WERI-Rb-1 (cell line): Measurements from ENCODE around the gene AP5S1.
A peak's percentile ranks its signal among the peaks of the same experiment; 100 is the strongest.

Experiments
- DNase-seq: peaks from one replicate; pipeline ENCODE4 v3.0.0-alpha.2; 2020
- H3K27ac ChIP-seq: fragments of 250-450 bp; sonication (Bioruptor Pico); 2 replicates; pipeline ENCODE4 v1.5.1; 2020; ENCODE audit warnings: mild to moderate bottlenecking, moderate library complexity
- H3K27me3 ChIP-seq: fragments of 250-450 bp; sonication (Bioruptor Pico); 2 replicates; pipeline ENCODE4 v1.5.1; 2021; ENCODE audit warnings: mild to moderate bottlenecking, low read depth, moderate library complexity; ENCODE audit not compliant: insufficient read depth, severe bottlenecking
- H3K36me3 ChIP-seq: fragments of 250-450 bp; sonication (Bioruptor Pico); 2 replicates; pipeline ENCODE4 v1.5.1; 2020; ENCODE audit warnings: mild to moderate bottlenecking, moderate library complexity
- H3K4me3 ChIP-seq: 2 replicates; pipeline ENCODE4 v1.5.1; 2011; ENCODE audit warnings: low read depth, mild to moderate bottlenecking, control low read depth, low read length
- H3K9me3 ChIP-seq: fragments of 250-450 bp; sonication (Bioruptor Pico); 2 replicates; pipeline ENCODE4 v1.5.1; 2021; ENCODE audit warnings: mild to moderate bottlenecking, moderate library complexity; ENCODE audit not compliant: severe bottlenecking
- CTCF ChIP-seq: IDR thresholded peaks from 2 replicates; pipeline ENCODE4 v1.5.1; 2011; ENCODE audit warnings: low read depth, mild to moderate bottlenecking, control low read depth, inconsistent platforms, low read length

Gene AP5S1

GRCh38 chr20:3820048-3820900 lies at the start of gene AP5S1:
Gene AP5S1 (plus strand): TSS chr20:3820547. CDS start chr20:3822118, 1,571 bp downstream.
- peaks cover 13% of the 10 kb centered on the region; the same call in 1 of the 2 replicates for H3K36me3 ChIP-seq
- peak; percentile 89 for TF ChIP-seq CTCF
- peak; percentile 95 for DNase-seq
- no peaks in the 10 kb centered on the region for H3K9me3 ChIP-seq
- H3K4me3 ChIP-seq: peak within 1 kb of the TSS; percentile 81
- peak within 1 kb of the TSS; percentile 99 for H3K27ac ChIP-seq
- H3K27me3 ChIP-seq: no peaks in the 10 kb centered on the region

- Histone ChIP-seq H3K9me3 (peaks cover 3% of the 10 kb centered on the region), H3K4me3 (no peak overlapping the region), H3K27me3 (no peaks in the 10 kb centered on the region), H3K36me3 (0 out of 2 replicates have a peak, but pooled peaks cover 3% of the 10 kb centered on the region), H3K27ac (no peak overlapping the region)
- no peak for TF ChIP-seq CTCF
- DNase-seq: no peak
These were observed 48.7 kb upstream of the AP5S1 start for GRCh38 chr20:3771552-3772058.

- DNase-seq: no peak
- Histone ChIP-seq H3K9me3 (peaks cover 3% of the 10 kb centered on the region), H3K27ac (no peak overlapping the region), H3K36me3 (no peaks in the 10 kb centered on the region), H3K27me3 (peaks cover 2% of the 10 kb centered on the region), H3K4me3 (no peak overlapping the region)
- TF ChIP-seq CTCF: no peak
These were observed 44.8 kb upstream of the AP5S1 start for GRCh38 chr20:3775457-3776108.

- Histone ChIP-seq H3K4me3 (peak overlapping the region; percentile 39), H3K27ac (no peak overlapping the region)
These were observed 43.0 kb upstream of the AP5S1 start for GRCh38 chr20:3777381-3777715.

More at GRCh38 chr20:3777381-3777715, 43.0 kb upstream of the AP5S1 start:
- Histone ChIP-seq H3K36me3 (no peaks in the 10 kb centered on the region), H3K9me3 (peaks cover 3% of the 10 kb centered on the region), H3K27me3 (peaks cover 2% of the 10 kb centered on the region)
- no peak for DNase-seq
- no peak for TF ChIP-seq CTCF
